ENCODE measurements around the gene DLG5.
"Not testable (repeated sequence)": the region's sequence is repeated elsewhere in the genome, so short reads cannot be mapped to it uniquely, and the experiment has no call there.

DLG5 gene

DNA sequence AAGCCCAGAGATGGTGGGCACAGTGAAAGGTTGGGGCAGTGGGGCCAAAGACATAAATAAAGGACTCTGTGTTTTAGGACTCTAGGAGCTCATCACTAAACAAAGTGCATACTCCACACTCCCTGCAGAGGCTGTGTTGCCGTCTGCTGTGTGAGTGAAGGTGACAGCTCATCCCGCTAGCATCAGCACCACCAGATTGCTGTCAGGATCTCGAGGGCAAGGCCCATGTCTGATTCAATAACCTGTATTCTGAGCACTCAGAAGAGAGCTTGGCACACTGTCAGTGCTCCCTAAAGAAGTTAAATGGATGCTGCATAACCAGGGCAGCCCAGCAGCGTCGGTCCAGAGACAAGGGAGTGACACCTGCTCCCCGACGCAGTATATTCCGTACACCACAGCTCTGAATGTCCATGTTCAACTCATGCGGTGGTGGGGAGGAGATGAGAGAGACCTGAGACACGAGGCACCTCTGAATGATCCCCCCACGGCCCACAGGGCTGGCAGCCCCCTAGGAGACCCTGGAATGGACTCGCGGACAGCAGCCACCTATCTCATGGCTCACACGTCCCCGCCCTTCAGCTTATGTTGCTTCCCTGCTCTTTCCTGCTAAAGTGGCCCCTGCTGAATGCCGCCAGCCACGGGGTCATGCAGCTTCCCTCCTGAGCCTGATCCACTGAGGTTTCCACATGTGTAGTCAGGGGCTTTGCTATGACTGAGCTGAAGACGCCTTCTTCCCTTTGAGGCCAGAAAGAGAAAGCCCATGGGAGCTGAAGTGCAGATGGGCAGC is 156.3 kb downstream of the DLG5 start:
- no peak for DNase-seq (ENCODE audit: low read depth in 2 of 2)

DNA sequence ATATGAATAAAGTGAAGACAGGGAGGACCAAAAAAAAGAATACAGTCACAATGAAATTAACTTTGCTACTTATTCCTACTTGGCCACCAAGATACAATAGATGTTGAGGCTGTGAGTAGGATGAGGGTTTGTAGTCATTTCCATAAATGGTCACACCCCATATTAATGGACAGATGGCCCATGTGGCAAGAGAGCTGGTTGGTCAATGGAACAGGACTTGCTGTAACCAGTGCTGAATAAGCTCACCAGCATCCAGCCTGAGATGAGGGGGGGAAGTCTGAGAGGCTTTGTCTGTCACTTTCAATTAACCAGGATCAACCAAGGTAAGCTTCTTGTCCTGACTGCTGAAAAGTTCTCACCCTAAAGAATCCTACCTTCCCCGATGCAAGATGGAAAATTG is 158.5 kb downstream of the DLG5 start:
- no peak for DNase-seq (ENCODE audit: low read depth in 2 of 2)

DNA sequence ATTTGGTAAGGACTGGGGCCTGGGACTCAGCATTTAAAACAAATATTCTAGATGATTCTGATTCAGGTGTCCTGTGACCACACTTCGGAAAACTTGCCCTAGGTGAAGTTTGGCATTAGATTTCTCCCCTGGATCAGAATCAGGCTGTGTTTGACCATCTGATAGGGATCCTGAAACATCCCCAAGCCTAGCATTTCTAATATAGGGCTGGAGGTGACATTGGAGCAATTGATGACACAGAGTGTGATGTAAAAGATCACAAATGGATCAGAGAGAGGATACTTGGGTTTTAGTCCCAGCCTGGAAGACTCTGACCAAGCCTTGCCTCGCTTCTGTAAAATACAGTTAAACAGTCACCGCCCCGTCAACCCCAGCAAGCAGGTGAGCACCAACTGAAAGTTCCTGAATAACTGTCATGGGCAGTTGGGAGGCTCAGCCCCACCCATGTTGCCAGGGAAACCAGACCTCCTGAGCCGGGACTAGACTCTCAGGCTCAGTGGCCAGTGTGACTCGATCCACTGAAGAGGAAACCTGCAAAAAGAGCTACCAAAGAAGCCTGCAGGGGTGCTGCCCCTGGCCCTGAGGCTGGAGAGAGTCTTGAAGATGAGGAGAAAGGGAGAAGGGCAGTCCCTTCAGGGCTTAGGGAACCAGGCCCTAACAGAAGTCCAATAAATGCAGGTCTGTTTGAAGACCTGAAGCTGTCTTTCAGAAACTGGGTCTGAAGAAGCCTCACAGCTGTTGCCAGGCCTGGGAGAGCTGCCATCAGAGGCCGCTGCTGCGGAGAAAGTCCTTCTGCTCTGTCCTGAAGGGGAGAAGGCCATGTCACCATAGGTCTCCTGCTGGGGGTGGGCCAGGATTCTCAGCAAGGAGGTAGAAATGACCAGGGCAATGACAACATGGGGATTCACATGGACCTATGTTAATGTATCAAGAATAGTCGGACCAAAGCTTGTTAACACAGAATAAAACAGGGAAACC is 162.8 kb downstream of the DLG5 start:
- DNase-seq (ENCODE audit: low read depth in 2 of 2) = no peak

DNA sequence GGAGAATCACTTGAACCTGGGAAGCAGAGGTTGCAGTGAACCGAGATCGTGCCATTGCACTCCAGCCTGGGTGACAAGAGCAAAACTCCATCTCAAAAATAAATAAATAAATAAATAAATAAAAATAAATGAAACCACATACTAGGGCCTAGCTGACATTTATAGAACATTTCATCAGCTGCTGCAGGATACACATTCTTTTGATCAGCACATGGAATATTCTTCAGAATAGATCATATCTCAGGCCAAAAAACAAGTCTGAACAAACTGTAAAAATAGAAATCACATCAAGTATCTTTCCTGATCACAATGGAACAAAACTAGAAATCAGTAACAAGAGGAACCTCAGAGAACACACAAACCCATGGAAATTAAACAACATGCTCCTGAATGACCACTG is 168.1 kb downstream of the DLG5 start:
- not testable (repeated sequence) for DNase-seq (ENCODE audit: low read depth in 2 of 2)

DNA sequence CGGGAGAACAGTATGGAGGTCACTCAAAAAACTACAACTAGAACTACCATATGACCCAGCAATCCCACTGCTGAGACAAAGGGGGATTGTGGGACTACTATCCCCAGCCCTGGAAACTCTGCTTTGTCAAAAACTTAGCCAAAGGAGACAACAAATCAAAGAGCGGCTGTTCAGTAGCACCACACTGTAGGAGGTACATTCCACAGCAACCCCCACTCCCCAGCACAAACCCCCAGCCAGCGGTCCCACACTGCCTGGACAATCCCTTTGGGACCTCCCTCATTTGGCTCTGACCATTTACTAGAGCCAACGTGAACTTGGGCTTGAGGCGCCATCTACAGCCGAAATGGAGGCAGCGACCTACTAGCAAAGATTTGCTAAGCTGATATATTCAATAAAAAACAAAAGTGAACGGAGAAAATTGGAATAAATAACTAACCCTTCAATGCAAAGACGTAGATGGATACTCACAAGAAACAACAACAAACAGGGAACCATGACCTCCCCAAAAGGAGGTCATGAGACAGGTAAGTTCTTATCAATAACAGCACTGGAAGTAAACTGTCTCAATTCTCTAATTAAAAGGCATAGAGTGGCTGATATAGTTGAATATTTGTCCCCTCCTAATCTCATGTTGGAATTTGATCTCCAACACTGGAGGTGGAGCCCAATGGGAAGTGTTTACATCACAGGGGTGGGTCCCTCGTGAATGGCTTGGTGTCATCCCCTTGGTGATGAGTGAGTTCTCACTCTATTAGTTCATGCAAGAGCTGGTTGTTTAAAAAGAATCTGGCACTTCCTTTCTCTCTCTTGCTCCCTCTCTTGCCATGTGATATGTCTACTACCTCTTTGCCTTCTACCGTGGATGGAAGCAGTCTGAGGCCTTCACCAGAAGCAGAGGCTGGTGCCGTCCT is 170.0 kb downstream of the DLG5 start:
- no peak for DNase-seq (ENCODE audit: low read depth in 2 of 2)

DNA sequence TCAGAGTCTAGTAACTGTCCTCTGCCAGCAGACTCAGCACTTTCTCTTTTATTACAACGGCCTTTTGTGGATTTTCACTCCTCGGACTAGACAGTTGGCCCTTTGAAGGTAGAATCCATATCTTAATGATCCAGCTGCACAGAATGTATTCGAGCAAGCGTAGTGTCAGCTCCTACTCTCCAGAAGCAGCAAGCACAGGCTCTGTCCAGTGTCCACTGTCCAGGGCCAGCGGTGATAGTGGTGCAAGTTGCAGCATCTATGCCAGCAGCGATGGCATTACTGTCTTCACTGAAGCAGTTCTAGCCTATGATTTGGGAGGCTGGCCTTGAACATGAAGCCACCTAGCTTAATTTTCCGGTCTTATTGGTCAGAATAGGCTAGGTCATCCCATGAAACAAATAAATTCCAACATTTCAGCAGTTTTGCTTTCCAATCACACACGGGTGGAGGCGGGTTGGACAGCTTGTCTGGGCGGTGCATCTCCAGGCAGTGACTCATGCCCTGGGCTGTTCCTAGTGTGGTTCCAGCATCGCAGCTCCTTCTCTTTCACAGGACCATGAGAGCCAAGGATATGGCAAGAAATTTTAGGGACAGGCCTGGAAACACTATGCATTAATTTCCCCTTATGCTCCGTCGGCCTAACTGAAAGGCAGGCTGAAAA is 180.4 kb downstream of the DLG5 start:
- no peak for DNase-seq (ENCODE audit: low read depth in 2 of 2)

DNA sequence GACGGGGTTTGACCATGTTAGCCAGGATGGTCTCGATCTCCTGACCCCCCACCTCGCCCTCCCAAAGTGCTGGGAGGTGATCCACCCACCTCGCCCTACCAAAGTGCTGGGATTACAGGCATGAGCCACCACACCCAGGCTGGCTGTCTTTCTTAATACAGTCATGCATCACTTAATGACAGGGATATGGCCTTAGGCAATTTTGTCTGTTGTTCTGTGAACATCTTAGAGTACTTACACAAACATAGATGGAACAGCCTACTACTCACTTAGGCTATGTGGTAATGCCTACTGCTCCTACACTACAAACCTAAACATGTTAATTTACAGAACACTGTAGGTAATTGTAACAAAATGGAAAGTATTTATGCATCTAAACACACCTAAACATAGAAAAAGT is 182.3 kb downstream of the DLG5 start:
- no peak for DNase-seq (ENCODE audit: low read depth in 2 of 2)

DNA sequence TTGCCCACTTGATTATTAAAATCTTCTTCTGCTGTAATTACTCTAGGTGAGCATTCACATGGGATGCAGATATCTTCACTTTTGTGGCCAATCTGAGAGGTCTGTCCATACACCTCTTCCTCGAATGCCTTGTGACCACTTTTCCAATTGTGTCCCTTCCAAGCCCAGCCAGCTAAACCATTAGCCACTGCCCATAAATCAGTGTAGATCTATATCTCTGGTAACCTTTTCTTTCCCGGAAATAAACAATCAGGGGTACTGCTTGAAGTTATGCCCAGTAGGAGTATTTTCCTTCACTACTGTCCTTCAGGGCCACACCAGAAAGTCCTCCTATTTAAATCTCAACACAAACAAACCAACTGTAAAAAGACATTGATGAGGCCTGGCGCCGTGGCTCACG is 184.4 kb downstream of the DLG5 start:
- no peak for DNase-seq (ENCODE audit: low read depth in 2 of 2)

DNA sequence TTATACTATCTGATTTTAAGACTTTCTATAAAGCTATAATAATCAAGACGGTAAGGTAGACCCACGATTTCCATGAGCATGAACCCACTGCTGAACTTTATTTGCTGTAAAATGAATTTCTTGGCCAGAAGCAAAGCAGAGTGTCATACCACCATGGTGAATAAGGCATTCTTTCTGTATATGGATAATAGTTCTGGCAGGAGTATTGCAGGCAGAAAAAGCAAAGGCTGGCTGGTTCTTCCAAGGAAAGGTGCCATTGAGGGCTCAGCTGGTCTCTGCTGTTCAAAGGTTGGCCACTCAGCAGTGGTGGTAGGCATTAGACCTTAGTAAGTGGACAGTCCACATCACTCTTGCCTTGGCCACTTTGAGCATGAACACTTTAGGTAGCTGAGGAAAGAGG is 184.8 kb downstream of the DLG5 start:
- DNase-seq (ENCODE audit: low read depth in 2 of 2) = no peak

Data from stimulated activated CD8-positive, alpha-beta memory T cell treated with anti-CD3 and anti-CD28 coated beads, Interleukin-7, amount 100 ng/mL, for 4 hours (primary cell).